D721Med (cell line): ENCODE measurements around the gene GREM1.

Source experiments
- DNase-seq: peaks from one replicate; pipeline ENCODE4 v3.0.0; 2011; ENCODE audit warnings: low spot score; ENCODE audit not compliant: insufficient read length
- FAIRE-seq: peaks from 2 replicates; lab custom pipeline; 2011; peaks lifted over from hg19 to GRCh38; lab: Jason Lieb, UNC
- CTCF ChIP-seq: IDR thresholded peaks from 2 replicates; pipeline ENCODE4 v1.5.1; 2012; ENCODE audit warnings: mild to moderate bottlenecking, control low read depth; ENCODE audit not compliant: insufficient read depth; ENCODE audit errors: missing control alignments

The GREM1 gene

GRCh38 chr15:32766101-32766500, 48.3 kb downstream of the GREM1 start:
- no peak for TF ChIP-seq CTCF
- no peak for DNase-seq
- FAIRE-seq, result no peak

- FAIRE-seq, result no peak
- no peak for DNase-seq
- TF ChIP-seq CTCF, result no peak
These were observed 49.4 kb downstream of the GREM1 start for GRCh38 chr15:32767236-32767635.

- DNase-seq (no peak), FAIRE-seq (no peak)
- no peak for TF ChIP-seq CTCF
These were observed 56.2 kb downstream of the GREM1 start for GRCh38 chr15:32774022-32774421.

- DNase-seq (no peak), FAIRE-seq (no peak)
- no peak for TF ChIP-seq CTCF
These were observed 57.3 kb downstream of the GREM1 start for GRCh38 chr15:32775103-32775502.

GRCh38 chr15:32778391-32779176, 60.8 kb downstream of the GREM1 start:
- no peak for FAIRE-seq
- DNase-seq, result no peak
- no peak for TF ChIP-seq CTCF

- TF ChIP-seq CTCF, result no peak
- FAIRE-seq (no peak), DNase-seq (no peak)
These were observed 64.0 kb downstream of the GREM1 start for GRCh38 chr15:32781781-32782180.

GRCh38 chr15:32784581-32784980, 66.8 kb downstream of the GREM1 start:
- FAIRE-seq (no peak), DNase-seq (no peak)
- no peak for TF ChIP-seq CTCF
